ENCODE results near the gene LRRC4B.
"Not testable (repeated sequence)": the region's sequence is repeated elsewhere in the genome, so short reads cannot be mapped to it uniquely, and the experiment has no call there.

The LRRC4B gene

DNA sequence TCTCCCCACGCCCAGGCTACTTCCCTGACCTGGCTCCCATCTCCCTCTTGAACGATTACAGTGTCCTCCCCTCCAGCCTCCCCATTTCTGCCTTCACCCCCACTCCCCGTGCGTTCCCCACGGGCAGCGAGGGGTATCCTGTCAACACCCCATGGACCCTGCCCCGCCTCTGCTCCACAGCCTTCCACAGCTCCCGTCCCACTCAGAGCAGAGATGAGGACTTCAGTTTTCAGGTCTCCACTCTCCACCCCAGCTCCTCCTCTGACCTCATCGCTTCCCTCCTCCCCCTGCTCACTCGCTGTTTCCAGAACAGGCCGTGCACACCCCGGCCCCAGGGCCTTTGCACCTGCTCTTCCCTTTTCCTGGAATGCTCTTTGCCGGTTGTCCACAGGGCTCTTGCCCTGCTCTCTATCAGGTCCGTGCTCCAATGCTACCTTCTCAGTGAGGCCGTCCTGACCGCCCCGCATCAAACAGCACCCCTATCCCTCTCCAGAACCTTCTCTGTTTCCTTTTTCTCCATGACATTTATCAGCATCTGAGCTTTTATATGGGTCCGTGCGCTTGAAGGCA, 15.0 kb downstream of the LRRC4B start:
- DNase-seq: no peak

DNA sequence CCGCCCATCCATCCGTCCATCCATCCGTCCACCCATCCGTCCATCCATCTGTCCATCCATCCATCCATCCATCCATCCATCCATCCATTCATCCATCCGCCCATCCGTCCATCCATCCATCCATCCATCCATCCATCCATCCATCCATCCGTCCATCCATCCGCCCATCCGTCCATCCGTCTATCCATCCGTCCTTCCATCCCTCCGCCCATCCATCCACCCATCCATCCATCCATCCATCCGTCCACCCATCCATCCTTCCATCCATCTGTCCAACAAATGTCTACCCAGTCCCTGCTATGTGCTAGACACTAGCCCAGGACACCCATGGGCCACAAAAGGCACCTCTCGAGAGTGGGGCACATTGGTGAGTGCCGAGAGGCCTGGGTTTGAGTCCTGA, 15.7 kb downstream of the LRRC4B start:
- no peak for DNase-seq

- DNase-seq: no peak
Measured at GRCh38 chr19:50551715-50552187, 16.5 kb downstream of the LRRC4B start.

- DNase-seq: no peak
Measured at GRCh38 chr19:50551034-50551714, 17.1 kb downstream of the LRRC4B start.

GRCh38 chr19:50550594-50550966, 17.7 kb downstream of the LRRC4B start:
- DNase-seq: no peak

- DNase-seq: no peak
Measured at GRCh38 chr19:50549927-50550593, 18.2 kb downstream of the LRRC4B start.

GRCh38 chr19:50549059-50549926, 18.9 kb downstream of the LRRC4B start:
- no peak for DNase-seq

- no peak for DNase-seq
Measured at GRCh38 chr19:50548191-50549058, 19.8 kb downstream of the LRRC4B start.

GRCh38 chr19:50547385-50548190, 20.6 kb downstream of the LRRC4B start:
- DNase-seq: no peak

DNA sequence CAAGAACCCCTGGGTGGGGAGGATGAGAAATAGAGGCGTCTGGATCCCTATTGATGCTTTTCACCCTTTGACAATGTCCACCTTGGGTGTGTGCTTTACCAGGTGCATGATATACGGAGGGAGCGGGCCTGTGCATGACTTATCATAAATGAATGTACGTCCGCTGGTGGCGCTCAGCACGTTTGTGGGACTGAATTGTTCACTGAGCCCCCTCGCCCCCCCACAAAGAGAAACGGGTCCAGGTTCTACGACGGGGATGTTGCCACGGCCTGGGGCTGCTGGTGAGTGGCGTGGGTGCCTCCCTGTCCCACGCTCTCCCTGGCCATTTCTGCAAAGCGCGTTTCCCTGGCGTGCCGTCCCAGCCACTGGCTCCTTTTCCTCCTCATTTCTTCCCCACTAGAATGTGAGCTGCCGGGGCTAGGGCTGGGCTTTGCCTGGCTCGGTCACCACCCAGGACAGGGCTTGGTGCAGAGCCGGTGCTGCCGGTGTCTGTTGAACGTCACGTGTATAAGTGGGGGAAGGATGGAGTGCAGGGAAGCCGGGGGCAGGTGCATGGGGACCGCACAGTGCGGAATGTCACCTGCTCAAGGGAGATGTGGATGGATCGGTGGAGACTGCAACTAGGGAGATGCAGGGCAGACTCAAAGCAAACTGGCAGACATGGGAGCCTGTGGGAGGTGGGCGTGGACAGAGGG, 21.6 kb downstream of the LRRC4B start:
- DNase-seq: no peak

GRCh38 chr19:50542943-50543342, 25.3 kb downstream of the LRRC4B start:
- DNase-seq: no peak

GRCh38 chr19:50537769-50538230, 30.4 kb downstream of the LRRC4B start:
- no peak for DNase-seq

GRCh38 chr19:50537306-50537685, 30.9 kb downstream of the LRRC4B start:
- DNase-seq: no peak

- DNase-seq: no peak
Measured at GRCh38 chr19:50536662-50537305, 31.5 kb downstream of the LRRC4B start.

DNA sequence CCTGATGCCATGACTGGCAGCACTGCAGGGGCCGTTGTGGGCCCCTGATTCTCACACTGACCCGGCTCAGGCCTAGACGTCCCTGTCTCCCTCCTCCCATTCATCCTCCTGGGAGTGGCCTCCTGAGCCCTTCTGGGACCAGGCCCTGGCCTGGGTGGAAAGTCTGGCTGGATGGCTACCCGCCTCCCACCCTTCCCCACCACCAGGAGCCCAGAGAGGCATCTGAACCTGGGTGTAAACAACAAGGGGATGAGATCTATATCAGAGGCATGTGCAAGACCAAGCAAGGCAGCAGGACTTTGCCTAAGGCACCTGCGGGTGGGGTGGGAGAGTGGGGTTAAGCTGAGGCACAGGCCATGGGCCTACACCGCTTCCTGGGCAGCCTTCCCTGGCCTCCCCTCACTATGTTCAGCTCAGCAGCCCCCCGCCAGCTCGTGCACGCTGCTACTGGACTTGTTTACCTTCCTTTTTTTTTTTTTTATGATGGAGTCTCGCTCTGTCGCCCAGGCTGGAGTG, 32.5 kb downstream of the LRRC4B start:
- DNase-seq: no peak

- DNase-seq: no peak
Measured at GRCh38 chr19:50534478-50534877, 33.8 kb downstream of the LRRC4B start.

DNA sequence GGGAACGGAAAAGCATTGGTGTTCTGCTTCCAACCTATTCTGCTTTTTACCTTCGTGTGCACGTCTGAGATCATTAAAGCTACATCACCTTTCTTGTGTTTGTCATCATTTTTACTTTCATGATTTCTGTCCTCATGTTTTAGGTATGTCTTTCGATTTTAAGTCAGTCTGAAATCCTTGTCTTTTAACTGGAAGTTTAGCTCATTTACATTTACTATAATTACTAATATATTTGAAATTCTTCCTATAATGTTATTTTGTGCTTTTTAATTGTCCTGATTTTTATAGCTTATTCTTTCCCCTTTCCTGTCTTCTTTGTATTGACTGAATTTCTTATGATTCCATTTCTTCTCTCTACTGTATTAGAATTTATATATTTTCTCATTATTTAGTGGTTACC, 35.3 kb downstream of the LRRC4B start:
- DNase-seq: no peak

GRCh38 chr19:50531171-50531612, 37.0 kb downstream of the LRRC4B start:
- no peak for DNase-seq

- not testable (repeated sequence) for DNase-seq
Measured at GRCh38 chr19:50528052-50528451, 40.2 kb downstream of the LRRC4B start.

GRCh38 chr19:50522881-50523280, 45.4 kb downstream of the LRRC4B start:
- DNase-seq: no peak

Measured in NCI-H446 treated with DMSO at 0.1 percent for 48 hours (cell line).